K562 (cell line): ENCODE measurements around the gene PPP1R17. TPM values are rescaled to one million over a fixed set of nuclear protein-coding genes. Genes with fewer than 3 reads are reported as not detected.

Experiments
- ATAC-seq: fragments of 200-7000 bp; cut with Tn5 transposase; 3 replicates; pipeline ENCODE4 v1.9.1; 2020; ENCODE audit warnings: moderate library complexity
- BruUV-seq: library from RNA; stranded (reverse); fragments of 400-500 nt; replicated peaks from 2 replicates; lab custom pipeline; 2021; lab: Mats Ljungman, UMichigan
- CTCF ChIA-PET: fragments of 300-600 bp; formaldehyde crosslinking; extraction: SDS; loops from one replicate; lab custom pipeline; 2021; ENCODE audit warnings: low intra/inter-chr PET ratio; lab: Yijun Ruan, JAX
- POLR2A ChIA-PET: fragments of 300-600, 350-650 bp; sonication (Branson Sonifier 250); formaldehyde crosslinking; extraction: SDS; loops from one replicate; lab custom pipeline; 2021; ENCODE audit warnings: antibody characterized with exemption, inconsistent platforms; lab: Yijun Ruan, JAX
- DNase-seq, 4 experiments: peaks; one replicate each; pipeline versions ENCODE4 v3.0.0 to v3.0.0-alpha.2; 2011 to 2018; ENCODE audit warnings: low spot score in 3 of 4, mixed read lengths in 3 of 4; ENCODE audit errors: extremely low read depth in 1 of 4
- FAIRE-seq: peaks from 2 replicates; lab custom pipeline; 2011; peaks lifted over from hg19 to GRCh38; lab: Jason Lieb, UNC
- H2AFZ ChIP-seq: 2 replicates; pipeline ENCODE4 v1.6.0; 2011; ENCODE audit warnings: low read depth, low read length, control low read depth, inconsistent platforms
- H3K27ac ChIP-seq: fragments of 200-600 bp; 3 replicates; pipeline ENCODE4 v1.8.0; 2011; ENCODE audit warnings: low read depth, mild to moderate bottlenecking, control low read depth, inconsistent platforms, low read length, moderate library complexity, mixed read lengths; ENCODE audit errors: extremely low read depth
- H3K27me3 ChIP-seq, 2 experiments: fragments of 300-600 bp in 1 of 2; 2 replicates in 1 of 2; 3 replicates in 1 of 2; pipeline versions ENCODE4 v1.6.0 to v1.8.0; 2011; ENCODE audit warnings: inconsistent platforms in 2 of 2, low read length in 2 of 2, mild to moderate bottlenecking in 1 of 2, mixed read lengths in 1 of 2, moderate library complexity in 1 of 2; ENCODE audit not compliant: control insufficient read depth in 2 of 2, insufficient read depth in 2 of 2
- H3K36me3 ChIP-seq: fragments of 300-600 bp; 3 replicates; pipeline ENCODE4 v1.8.0; 2011; ENCODE audit warnings: mild to moderate bottlenecking, low read length, inconsistent platforms; ENCODE audit not compliant: control insufficient read depth, insufficient read depth
- H3K4me1 ChIP-seq, 2 experiments: fragments of 200-600 bp in 1 of 2; replicated peaks in 1 of 2; 2 replicates in 1 of 2; 3 replicates in 1 of 2; pipeline versions ENCODE4 v1.5.1 to v1.8.0; 2011; ENCODE audit warnings: inconsistent platforms in 2 of 2, low read length in 2 of 2, mild to moderate bottlenecking in 1 of 2, mixed read lengths in 1 of 2, moderate library complexity in 1 of 2; ENCODE audit not compliant: control insufficient read depth in 2 of 2, insufficient read depth in 2 of 2
- H3K4me2 ChIP-seq: 2 replicates; pipeline ENCODE4 v1.6.1; 2011; ENCODE audit warnings: low read length, control low read depth, inconsistent platforms, mixed read lengths; ENCODE audit not compliant: insufficient read depth
- H3K4me3 ChIP-seq: fragments of 200-600 bp; sonication (generic), shearing (Covaris generic); 2 replicates; pipeline ENCODE4 v1.5.1; 2016; ENCODE audit warnings: control low read depth, inconsistent platforms
- H3K79me2 ChIP-seq: fragments of 200-600 bp; 3 replicates; pipeline ENCODE4 v1.8.0; 2011; ENCODE audit warnings: low read length, inconsistent platforms; ENCODE audit not compliant: control insufficient read depth, insufficient read depth
- H3K9ac ChIP-seq, 2 experiments: 2 replicates each; pipeline versions ENCODE4 v1.6.0 to v1.6.1; 2011; ENCODE audit warnings: low read depth in 2 of 2, low read length in 2 of 2, control low read depth in 1 of 2, inconsistent platforms in 1 of 2, mild to moderate bottlenecking in 1 of 2, mixed read lengths in 1 of 2; ENCODE audit not compliant: insufficient read depth in 1 of 2
- H3K9me1 ChIP-seq: one replicate; pipeline ENCODE4 v1.6.0; 2011; ENCODE audit warnings: inconsistent platforms, mild to moderate bottlenecking, low read length, moderate library complexity; ENCODE audit not compliant: control insufficient read depth, insufficient read depth
- H3K9me3 ChIP-seq: replicated peaks from 2 replicates; pipeline ENCODE4 v1.5.1; 2011; ENCODE audit warnings: low read depth, low read length, inconsistent platforms; ENCODE audit not compliant: control insufficient read depth, insufficient read depth
- H4K20me1 ChIP-seq: replicated peaks from 2 replicates; pipeline ENCODE4 v1.6.1; 2011; ENCODE audit warnings: low read length, inconsistent platforms, mixed read lengths; ENCODE audit not compliant: control insufficient read depth, insufficient read depth
- CBX3 ChIP-seq, 2 experiments: IDR thresholded peaks; 1 replicate in 1 of 2; 2 replicates in 1 of 2; pipeline ENCODE4 v1.6.1; 2012; ENCODE audit warnings: inconsistent platforms in 2 of 2, low read length in 2 of 2, borderline replicate concordance in 1 of 2, control low read depth in 1 of 2
- CCNT2 ChIP-seq: IDR thresholded peaks from 2 replicates; pipeline ENCODE4 v1.6.1; 2011; ENCODE audit warnings: borderline replicate concordance, low read depth, mild to moderate bottlenecking, moderate library complexity, mixed read lengths, low read length; ENCODE audit not compliant: insufficient read length; ENCODE audit errors: extremely low read depth
- MAFG ChIP-seq: fragments of 450-650 bp; conservative IDR thresholded peaks from 2 replicates; pipeline ENCODE4 v1.6.1; 2016; ENCODE audit warnings: missing genetic modification characterization, missing compliant biosample characterization
- MYNN ChIP-seq, 2 experiments: sonication (generic); formaldehyde crosslinking in 1 of 2; IDR thresholded peaks; 2 replicates each; pipeline versions ENCODE4 v1.5.0 to v1.6.1; 2016 to 2020; ENCODE audit warnings: antibody characterized with exemption in 1 of 2, missing genetic modification reagents in 1 of 2
- PATZ1 ChIP-seq: fragments of 250-450 bp; sonication (Bioruptor Pico); IDR thresholded peaks from 2 replicates; pipeline ENCODE4 v1.5.0; 2020; ENCODE audit warnings: mild to moderate bottlenecking, borderline replicate concordance
- ZNF133 ChIP-seq: fragments of 250-450 bp; sonication (Bioruptor Pico); IDR thresholded peaks from 2 replicates; pipeline ENCODE4 v1.4.0; 2020; ENCODE audit warnings: mild to moderate bottlenecking
- ZNF174 ChIP-seq: fragments of 250-450 bp; sonication (Bioruptor Pico); IDR thresholded peaks from 2 replicates; pipeline ENCODE4 v1.4.0; 2020; ENCODE audit warnings: mild to moderate bottlenecking
- ZNF584 ChIP-seq: fragments of 200-800 bp; sonication (Bioruptor generic); IDR thresholded peaks from 2 replicates; pipeline ENCODE4 v1.6.1; 2016; ENCODE audit warnings: low read depth, mild to moderate bottlenecking, missing genetic modification characterization, missing compliant biosample characterization
- ZNF778 ChIP-seq: fragments of 450-650 bp; formaldehyde crosslinking; IDR thresholded peaks from 2 replicates; pipeline ENCODE4 v1.4.0; 2020; ENCODE audit warnings: mild to moderate bottlenecking, moderate library complexity
- WGBS: fragments of 100-300 bp; shearing (Covaris generic); methylation state at CpG from one replicate; pipeline ENCODE4 v1.1.6; 2016; ENCODE audit warnings: low coverage, mixed read lengths; ENCODE audit not compliant: insufficient coverage; ENCODE audit errors: missing lambda C conversion rate; 5-methylcytosine and 5-hydroxymethylcytosine counted together
- in situ Hi-C: fragments of 300-500 bp; cut with MboI; formaldehyde crosslinking; loops from 4 replicates; pipeline ENCODE4 v1.15.0; 2018; ENCODE audit warnings: inconsistent platforms, mixed read lengths
- intact Hi-C: fragments of 100-400 bp; cut with micrococcal nuclease; formaldehyde crosslinking; loops from 2 replicates; pipeline ENCODE4 v1.14.2; 2022
- polyA plus RNA-seq, 8 experiments: library from polyadenylated mRNA; depleted of rRNA in 4 of 8; stranded (reverse) in 5 of 8; unstranded in 3 of 8; fragments of >200 nt; fragmentation: Nextera tagmentation in 2 of 8; fragmentation: Illumina TruSeq in 1 of 8; extraction: Ambion mirVana in 2 of 8; extraction: Trizol in 1 of 8; gene quantifications; 2 replicates each; pipeline versions ENCODE4 v1.2.1 to v1.2.3, GENCODE V29; 2011 to 2014; ENCODE audit warnings: inconsistent platforms in 1 of 8, missing spikeins in 1 of 8
- total RNA-seq, 7 experiments: library from RNA; depleted of rRNA in 6 of 7; stranded (reverse); fragments of >200 nt in 6 of 7; fragmentation: Illumina TruSeq in 2 of 7; extraction: Trizol in 2 of 7; gene quantifications; 2 replicates each; pipeline versions ENCODE4 v1.2.1 to v1.2.3, GENCODE V29; 2011 to 2021; ENCODE audit warnings: low replicate concordance in 1 of 7
- TF ChIP-seq, protein P1 (sequence below): fragments of 250-450 bp; sonication (Bioruptor Pico); IDR thresholded peaks from 2 replicates; pipeline ENCODE4 v1.9.0; 2021; ENCODE audit warnings: mild to moderate bottlenecking, inconsistent platforms

The PPP1R17 gene
- total and polyA plus RNA-seq, 9 of the 15 experiments (the other 6 are each of a cell fraction or from before 2014, with no cell fraction given), result not detected

DNA sequence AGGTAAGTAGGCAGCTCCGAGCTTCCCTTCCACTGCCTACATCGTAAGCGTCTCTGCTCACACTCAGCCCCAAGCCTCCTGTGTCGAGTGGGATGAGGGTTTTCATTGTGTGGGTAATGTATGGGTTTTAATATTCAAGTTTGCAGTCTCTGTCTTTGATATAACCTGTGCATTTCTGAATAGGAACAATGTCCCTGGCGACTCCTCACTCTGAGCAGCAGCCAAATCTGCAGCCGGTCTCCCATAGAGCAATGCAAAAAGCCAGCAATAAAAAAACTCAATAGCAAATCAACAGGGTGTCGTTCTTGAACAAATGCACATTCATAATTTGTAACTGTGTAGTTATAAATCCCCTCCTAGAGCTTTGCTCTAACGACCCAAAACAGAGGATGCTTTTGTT is 33.4 kb downstream of the PPP1R17 start:
- no peaks in the 10 kb centered on the region for H3K9me1 ChIP-seq
- H3K79me2 ChIP-seq, result no peaks in the 10 kb centered on the region
- no peak overlapping the region for H2AFZ ChIP-seq
- H3K9ac ChIP-seq, result no peak overlapping the region
- DNase-seq (no peak), FAIRE-seq (no peak), ATAC-seq (no peak)
- in situ Hi-C loops, result no loop called here
- H3K4me2 ChIP-seq, result no peak overlapping the region
- intact Hi-C loops, result no loop called here
- TF ChIP-seq, protein P1, sequence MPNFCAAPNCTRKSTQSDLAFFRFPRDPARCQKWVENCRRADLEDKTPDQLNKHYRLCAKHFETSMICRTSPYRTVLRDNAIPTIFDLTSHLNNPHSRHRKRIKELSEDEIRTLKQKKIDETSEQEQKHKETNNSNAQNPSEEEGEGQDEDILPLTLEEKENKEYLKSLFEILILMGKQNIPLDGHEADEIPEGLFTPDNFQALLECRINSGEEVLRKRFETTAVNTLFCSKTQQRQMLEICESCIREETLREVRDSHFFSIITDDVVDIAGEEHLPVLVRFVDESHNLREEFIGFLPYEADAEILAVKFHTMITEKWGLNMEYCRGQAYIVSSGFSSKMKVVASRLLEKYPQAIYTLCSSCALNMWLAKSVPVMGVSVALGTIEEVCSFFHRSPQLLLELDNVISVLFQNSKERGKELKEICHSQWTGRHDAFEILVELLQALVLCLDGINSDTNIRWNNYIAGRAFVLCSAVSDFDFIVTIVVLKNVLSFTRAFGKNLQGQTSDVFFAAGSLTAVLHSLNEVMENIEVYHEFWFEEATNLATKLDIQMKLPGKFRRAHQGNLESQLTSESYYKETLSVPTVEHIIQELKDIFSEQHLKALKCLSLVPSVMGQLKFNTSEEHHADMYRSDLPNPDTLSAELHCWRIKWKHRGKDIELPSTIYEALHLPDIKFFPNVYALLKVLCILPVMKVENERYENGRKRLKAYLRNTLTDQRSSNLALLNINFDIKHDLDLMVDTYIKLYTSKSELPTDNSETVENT (CRISPR knock-in tag), result no peak
- TF ChIP-seq ZNF778 (CRISPR knock-in tag) (no peak), ZNF174 (CRISPR knock-in tag) (no peak), CBX3 (IDR thresholded peaks at IDR 0.05; ENCODE audit: borderline replicate concordance in 1 of 2, low read length in 2 of 2) (no peak), CCNT2 (no peak), MAFG (tag) (no peak), ZNF584 (no peak), PATZ1 (no peak), MYNN (IDR thresholded peaks at IDR 0.05) (no peak), MYNN (CRISPR knock-in tag; IDR thresholded peaks at IDR 0.05) (no peak), ZNF133 (no peak)
- TF ChIP-seq, all 486 proteins: peak for 0
- 4% methylated on average over 8 of the region's 8 CpGs for WGBS
- POLR2A ChIA-PET, result no interaction called here
- CTCF ChIA-PET, result no interaction called here
- Histone ChIP-seq H3K9me3 (no peaks in the 10 kb centered on the region), H3K27ac (no peak overlapping the region), H3K36me3 (no peaks in the 10 kb centered on the region), H3K4me3 (no peak overlapping the region), H3K4me1 (no peaks in the 10 kb centered on the region), H4K20me1 (no peaks in the 10 kb centered on the region), H3K27me3 (peaks cover 0 to 2% of the 10 kb centered on the region in 2 experiments; a peak in 1 of 5 replicates)
- BruUV-seq, result no TSS peak
